Endothelial cell of umbilical vein (primary cell): ENCODE measurements around the gene DDB1. TPM values are rescaled to one million over a fixed set of nuclear protein-coding genes. Genes with fewer than 3 reads are reported as not detected.

Source experiments
- BruUV-seq: library from RNA; stranded (reverse); fragments of 400-500 nt; replicated peaks from 2 replicates; lab custom pipeline; 2021; lab: Mats Ljungman, UMichigan
- CTCF ChIA-PET: fragments of 300-600, 350-600 bp; sonication (Branson Sonifier 250); formaldehyde crosslinking; loops from one replicate; lab custom pipeline; 2021; ENCODE audit warnings: antibody characterized with exemption, inconsistent platforms; lab: Charles Lee
- POLR2A ChIA-PET: fragments of 300-600, 350-600 bp; sonication (Branson Sonifier 250); formaldehyde crosslinking; loops from one replicate; lab custom pipeline; 2021; ENCODE audit warnings: antibody characterized with exemption, inconsistent platforms; lab: Charles Lee
- DNase-seq: peaks from one replicate; pipeline ENCODE4 v3.0.0-alpha.2; 2011; ENCODE audit warnings: low read depth, low spot score
- FAIRE-seq: peaks from 2 replicates; lab custom pipeline; 2011; peaks lifted over from hg19 to GRCh38; lab: Jason Lieb, UNC
- H2AFZ ChIP-seq: 2 replicates; pipeline ENCODE4 v1.6.0; 2012; ENCODE audit warnings: low read depth, low read length, control low read depth, inconsistent platforms
- H3K27ac ChIP-seq: 2 replicates; pipeline ENCODE4 v1.5.1; 2011; ENCODE audit warnings: low read depth, mild to moderate bottlenecking, control low read depth, low read length, moderate library complexity; ENCODE audit not compliant: insufficient read depth
- H3K27me3 ChIP-seq, 2 experiments: 2 replicates each; pipeline versions ENCODE4 v1.6.0 to v1.6.1; 2011; ENCODE audit warnings: low read length in 2 of 2, mixed read lengths in 1 of 2; ENCODE audit not compliant: control insufficient read depth in 2 of 2, insufficient read depth in 2 of 2
- H3K36me3 ChIP-seq, 2 experiments: 2 replicates in 1 of 2; 3 replicates in 1 of 2; pipeline ENCODE4 v1.5.1; 2011; ENCODE audit warnings: low read length in 2 of 2, mild to moderate bottlenecking in 1 of 2, moderate library complexity in 1 of 2; ENCODE audit not compliant: control insufficient read depth in 2 of 2, insufficient read depth in 2 of 2; ENCODE audit errors: extremely low read depth in 1 of 2
- H3K4me1 ChIP-seq: 3 replicates; pipeline ENCODE4 v1.5.1; 2011; ENCODE audit warnings: mild to moderate bottlenecking, low read length; ENCODE audit not compliant: control insufficient read depth, insufficient read depth; ENCODE audit errors: extremely low read depth
- H3K4me2 ChIP-seq: 2 replicates; pipeline ENCODE4 v1.6.1; 2011; ENCODE audit warnings: low read length, control low read depth, mixed read lengths; ENCODE audit not compliant: insufficient read depth
- H3K4me3 ChIP-seq, 3 experiments: fragments of 200-600 bp in 1 of 3; sonication (generic), shearing (Covaris generic) in 1 of 3; replicated peaks in 1 of 3; 2 replicates each; pipeline ENCODE4 v1.5.1; 2011 to 2016; ENCODE audit warnings: control low read depth in 3 of 3, low read length in 3 of 3, mild to moderate bottlenecking in 2 of 3, inconsistent platforms in 1 of 3, low read depth in 1 of 3, moderate library complexity in 1 of 3; ENCODE audit not compliant: insufficient read depth in 1 of 3
- H3K79me2 ChIP-seq: 2 replicates; pipeline ENCODE4 v1.6.0; 2012; ENCODE audit warnings: low read length, inconsistent platforms; ENCODE audit not compliant: control insufficient read depth, insufficient read depth
- H3K9ac ChIP-seq: replicated peaks from 2 replicates; pipeline ENCODE3; 2011; ENCODE audit warnings: low read length, control low read depth; ENCODE audit not compliant: insufficient read depth; ENCODE audit errors: extremely low read depth
- H3K9me1 ChIP-seq: replicated peaks from 3 replicates; pipeline ENCODE4 v1.6.0; 2011; ENCODE audit warnings: mild to moderate bottlenecking, low read length; ENCODE audit not compliant: control insufficient read depth, insufficient read depth; ENCODE audit errors: extremely low read depth
- H3K9me3 ChIP-seq: replicated peaks from 2 replicates; pipeline ENCODE4 v1.5.1; 2012; ENCODE audit warnings: low read length, inconsistent platforms; ENCODE audit not compliant: control insufficient read depth, insufficient read depth
- H4K20me1 ChIP-seq: replicated peaks from 2 replicates; pipeline ENCODE3; 2011; ENCODE audit warnings: mild to moderate bottlenecking, low read length; ENCODE audit not compliant: control insufficient read depth, insufficient read depth; ENCODE audit errors: extremely low read depth
- EZH2 ChIP-seq: IDR thresholded peaks from 2 replicates; pipeline ENCODE4 v1.6.1; 2012; ENCODE audit warnings: borderline replicate concordance, low read depth, mild to moderate bottlenecking, moderate library complexity, low read length, inconsistent platforms; ENCODE audit not compliant: severe bottlenecking
- FOS ChIP-seq: IDR thresholded peaks from 2 replicates; pipeline ENCODE4 v1.6.1; 2011; ENCODE audit warnings: mild to moderate bottlenecking, low read length, moderate library complexity, borderline replicate concordance; ENCODE audit not compliant: insufficient read depth
- GATA2 ChIP-seq: IDR thresholded peaks from 2 replicates; pipeline ENCODE4 v1.7.0; 2011; ENCODE audit warnings: low read depth, mild to moderate bottlenecking, moderate library complexity, mixed read lengths, low read length; ENCODE audit not compliant: insufficient read length, insufficient read depth
- JUN ChIP-seq: IDR thresholded peaks from 2 replicates; pipeline ENCODE4 v1.6.1; 2011; ENCODE audit warnings: borderline replicate concordance, low read depth; ENCODE audit not compliant: insufficient read length, insufficient read depth
- MYC ChIP-seq: IDR thresholded peaks from one replicate; pipeline ENCODE4 v1.6.1; 2011; ENCODE audit warnings: mild to moderate bottlenecking, low read depth, low read length
- POLR2A ChIP-seq: IDR thresholded peaks from 2 replicates; pipeline ENCODE4 v1.6.1; 2012; ENCODE audit warnings: low read depth, mild to moderate bottlenecking, control low read depth, low read length
- POLR2AphosphoS5 ChIP-seq: IDR thresholded peaks from 2 replicates; pipeline ENCODE4 v1.6.1; 2012; ENCODE audit warnings: low read depth, mild to moderate bottlenecking, control low read depth, low read length, moderate library complexity; ENCODE audit not compliant: insufficient read depth
- dilution Hi-C: fragments of 300-500 bp; cut with MboI; formaldehyde crosslinking; loops from one replicate; pipeline ENCODE4 v1.15.0; 2019; ENCODE audit warnings: low sequenced_read_pairs; ENCODE audit not compliant: extremely low pct_ligation_motif_present
- intact Hi-C: fragments of 100-400 bp; cut with micrococcal nuclease; formaldehyde crosslinking; loops from one replicate; pipeline ENCODE4 v1.10.0; 2022
- polyA plus RNA-seq, 4 experiments: library from polyadenylated mRNA; depleted of rRNA in 3 of 4; stranded (reverse) in 3 of 4; unstranded in 1 of 4; fragments of >200 nt; gene quantifications; 2 replicates each; pipeline versions ENCODE4 v1.2.1 to v1.2.3, GENCODE V29; 2011 to 2012; ENCODE audit warnings: missing spikeins in 1 of 4
- total RNA-seq: library from RNA; stranded (reverse); gene quantifications from 2 replicates; pipeline ENCODE4 v1.2.3, GENCODE V29; 2021
- TF ChIP-seq, protein P1 (sequence below), 2 donors: IDR thresholded peaks; 1 replicate in 1 of 2; 2 replicates in 1 of 2; pipeline ENCODE4 v1.5.1; 2011; ENCODE audit warnings: low read length in 2 of 2, mild to moderate bottlenecking in 2 of 2, moderate library complexity in 2 of 2, control low read depth in 1 of 2, inconsistent platforms in 1 of 2, low read depth in 1 of 2; ENCODE audit not compliant: insufficient read depth in 1 of 2; ENCODE audit errors: extremely low read depth in 1 of 2
- TF ChIP-seq, protein P2 (sequence below): IDR thresholded peaks from 2 replicates; pipeline ENCODE4 v1.6.1; 2011; ENCODE audit not compliant: insufficient read depth, insufficient read length

The DDB1 gene
- total and polyA plus RNA-seq, 2 donors (not counting 3 experiments of a cell fraction or from before 2014, with no cell fraction given): 229 to 230 TPM

DNA sequence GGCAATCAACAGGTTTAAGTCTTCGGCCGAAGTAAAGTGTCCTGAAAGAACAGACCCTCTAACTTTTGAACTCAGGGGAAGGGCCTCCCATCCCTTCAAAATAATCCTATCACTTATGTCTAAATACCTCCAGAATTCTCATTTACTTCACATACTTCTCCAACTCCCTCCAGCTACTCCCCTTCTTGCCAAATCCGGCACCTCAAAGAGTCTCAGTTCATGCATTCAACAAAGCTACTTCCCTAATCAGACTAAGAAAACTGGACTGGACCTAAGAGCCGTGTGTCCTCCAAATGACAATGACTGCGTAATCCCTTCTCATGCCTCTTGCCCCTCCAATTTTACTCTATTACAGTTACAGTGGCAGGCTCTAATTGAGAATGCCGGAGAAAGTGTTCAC lies 1.3 kb downstream of the DDB1 start:
- Histone ChIP-seq H3K4me1 (peaks cover 10% of the 10 kb centered on the region), H3K4me3 (peak overlapping the region in 2 of 3 experiments; percentile 76 to 85), H3K9me3 (no peaks in the 10 kb centered on the region), H3K9ac (peak overlapping the region; percentile 90), H4K20me1 (no peaks in the 10 kb centered on the region), H3K27me3 (no peaks in the 10 kb centered on the region), H3K27ac (no peak overlapping the region), H3K79me2 (peaks cover 56% of the 10 kb centered on the region), H3K9me1 (no peaks in the 10 kb centered on the region), H2AFZ (no peak overlapping the region), H3K4me2 (peak overlapping the region; percentile 93), H3K36me3 (peaks cover 2 to 5% of the 10 kb centered on the region in 2 experiments)
- no peak for TF ChIP-seq EZH2
- TF ChIP-seq POLR2AphosphoS5: no peak
- no peak for TF ChIP-seq GATA2
- TF ChIP-seq POLR2A: no peak
- no peak for TF ChIP-seq JUN
- TF ChIP-seq FOS: no peak
- TF ChIP-seq MYC: no peak
- TF ChIP-seq, protein P1, sequence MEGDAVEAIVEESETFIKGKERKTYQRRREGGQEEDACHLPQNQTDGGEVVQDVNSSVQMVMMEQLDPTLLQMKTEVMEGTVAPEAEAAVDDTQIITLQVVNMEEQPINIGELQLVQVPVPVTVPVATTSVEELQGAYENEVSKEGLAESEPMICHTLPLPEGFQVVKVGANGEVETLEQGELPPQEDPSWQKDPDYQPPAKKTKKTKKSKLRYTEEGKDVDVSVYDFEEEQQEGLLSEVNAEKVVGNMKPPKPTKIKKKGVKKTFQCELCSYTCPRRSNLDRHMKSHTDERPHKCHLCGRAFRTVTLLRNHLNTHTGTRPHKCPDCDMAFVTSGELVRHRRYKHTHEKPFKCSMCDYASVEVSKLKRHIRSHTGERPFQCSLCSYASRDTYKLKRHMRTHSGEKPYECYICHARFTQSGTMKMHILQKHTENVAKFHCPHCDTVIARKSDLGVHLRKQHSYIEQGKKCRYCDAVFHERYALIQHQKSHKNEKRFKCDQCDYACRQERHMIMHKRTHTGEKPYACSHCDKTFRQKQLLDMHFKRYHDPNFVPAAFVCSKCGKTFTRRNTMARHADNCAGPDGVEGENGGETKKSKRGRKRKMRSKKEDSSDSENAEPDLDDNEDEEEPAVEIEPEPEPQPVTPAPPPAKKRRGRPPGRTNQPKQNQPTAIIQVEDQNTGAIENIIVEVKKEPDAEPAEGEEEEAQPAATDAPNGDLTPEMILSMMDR (IDR thresholded peaks at IDR 0.05; ENCODE audit: extremely low read depth in 1 of 2, insufficient read depth in 1 of 2, low read depth in 1 of 2, low read length in 2 of 2): no peak
- TF ChIP-seq, protein P2, sequence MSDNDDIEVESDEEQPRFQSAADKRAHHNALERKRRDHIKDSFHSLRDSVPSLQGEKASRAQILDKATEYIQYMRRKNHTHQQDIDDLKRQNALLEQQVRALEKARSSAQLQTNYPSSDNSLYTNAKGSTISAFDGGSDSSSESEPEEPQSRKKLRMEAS: no peak
- FAIRE-seq: no peak
- BruUV-seq: no TSS peak
- CTCF ChIA-PET: interaction anchor here (1.3 to 2.2 kb wide), 3 partner anchors 31 to 61 kb away, joined by 3 to 21 read pairs (median 6); partner anchors contain the start of genes CYB561A3, TMEM138 and TMEM216
- POLR2A ChIA-PET: no interaction called here
- DNase-seq: no peak
- intact Hi-C loops (loop anchor here (2.0 to 10.0 kb wide), 2 partner anchors 37 to 77 kb away; partner anchors contain the start of gene VWCE), dilution Hi-C loops (no loop called here)
